Uterus (tissue), 4 donors: ENCODE measurements around the gene CASKIN1. TPM values are rescaled to one million over a fixed set of nuclear protein-coding genes. Genes with fewer than 3 reads are reported as not detected.

Experiments
- DNase-seq, 2 donors: peaks; one replicate each; pipeline ENCODE4 v3.0.0-alpha.2; 2019 to 2020
- H3K27ac ChIP-seq, 2 donors: fragments of 200-600 bp; sonication (generic); 1 replicate in 1 of 2; 2 replicates in 1 of 2; pipeline ENCODE4 v1.5.1; 2016 to 2018
- H3K27me3 ChIP-seq, 2 donors: fragments of 200-600 bp; sonication (generic); one replicate each; pipeline ENCODE4 v1.5.1; 2018 to 2019; ENCODE audit warnings: control low read depth in 1 of 2
- H3K36me3 ChIP-seq, 2 donors: fragments of 200-600 bp; sonication (generic); one replicate each; pipeline ENCODE4 v1.5.1; 2019; ENCODE audit warnings: control low read depth in 1 of 2
- H3K4me1 ChIP-seq, 2 donors: fragments of 200-600 bp; sonication (generic); one replicate each; pipeline ENCODE4 v1.5.1; 2018 to 2019; ENCODE audit warnings: control low read depth in 1 of 2
- H3K4me3 ChIP-seq, 2 donors: fragments of 200-600 bp; sonication (generic); 1 replicate in 1 of 2; 2 replicates in 1 of 2; pipeline ENCODE4 v1.5.1; 2018 to 2019; ENCODE audit warnings: mild to moderate bottlenecking in 1 of 2
- H3K9me3 ChIP-seq, 2 donors: fragments of 200-600 bp; sonication (generic); one replicate each; pipeline ENCODE4 v1.5.1; 2019; ENCODE audit warnings: control low read depth in 1 of 2
- CTCF ChIP-seq, 4 experiments: fragments of 200-600 bp in 2 of 4; fragments of 450-650 bp in 2 of 4; sonication (generic) in 2 of 4; IDR thresholded peaks; one replicate each; pipeline ENCODE4 v1.5.1; 2016 to 2019; ENCODE audit warnings: antibody characterized with exemption in 4 of 4, mild to moderate bottlenecking in 2 of 4, moderate library complexity in 1 of 4
- POLR2A ChIP-seq, 2 donors: fragments of 450-650 bp; IDR thresholded peaks; one replicate each; pipeline ENCODE4 v1.6.1; 2016; ENCODE audit warnings: antibody characterized with exemption in 2 of 2, mild to moderate bottlenecking in 1 of 2, moderate library complexity in 1 of 2
- intact Hi-C: fragments of 100-400 bp; cut with DNase I; formaldehyde crosslinking; loops from one replicate; pipeline ENCODE4 v1.15.1; 2023; ENCODE audit warnings: low total_unique reads
- total RNA-seq, 4 donors: library from RNA; depleted of rRNA in 3 of 4; stranded (reverse); fragments of >200 nt in 3 of 4; gene quantifications; one replicate each; pipeline versions ENCODE4 v1.1.0 to v1.2.4, GENCODE V29; 2014 to 2023
- donor health status: DM: yes; HTN: yes; CAD: no.

Gene CASKIN1
- total RNA-seq, 4 donors from 2014 or later = 0.40 to 2.7 TPM; not detected in 2

GRCh38 chr16:2165861-2166260, 30.5 kb downstream of the CASKIN1 start:
- no peaks in the 10 kb centered on the region for H3K36me3 ChIP-seq
- H3K4me3 ChIP-seq = no peak overlapping the region
- intact Hi-C loops = no loop called here
- no peak overlapping the region for H3K27ac ChIP-seq
- TF ChIP-seq POLR2A (IDR thresholded peaks at IDR 0.05) (no peak), CTCF (IDR thresholded peaks at IDR 0.05) (no peak)
- no peaks in the 10 kb centered on the region for H3K27me3 ChIP-seq
- peaks cover 0 to 4% of the 10 kb centered on the region in 2 donors for H3K4me1 ChIP-seq
- H3K9me3 ChIP-seq = no peaks in the 10 kb centered on the region
- DNase-seq = no peak

DNA sequence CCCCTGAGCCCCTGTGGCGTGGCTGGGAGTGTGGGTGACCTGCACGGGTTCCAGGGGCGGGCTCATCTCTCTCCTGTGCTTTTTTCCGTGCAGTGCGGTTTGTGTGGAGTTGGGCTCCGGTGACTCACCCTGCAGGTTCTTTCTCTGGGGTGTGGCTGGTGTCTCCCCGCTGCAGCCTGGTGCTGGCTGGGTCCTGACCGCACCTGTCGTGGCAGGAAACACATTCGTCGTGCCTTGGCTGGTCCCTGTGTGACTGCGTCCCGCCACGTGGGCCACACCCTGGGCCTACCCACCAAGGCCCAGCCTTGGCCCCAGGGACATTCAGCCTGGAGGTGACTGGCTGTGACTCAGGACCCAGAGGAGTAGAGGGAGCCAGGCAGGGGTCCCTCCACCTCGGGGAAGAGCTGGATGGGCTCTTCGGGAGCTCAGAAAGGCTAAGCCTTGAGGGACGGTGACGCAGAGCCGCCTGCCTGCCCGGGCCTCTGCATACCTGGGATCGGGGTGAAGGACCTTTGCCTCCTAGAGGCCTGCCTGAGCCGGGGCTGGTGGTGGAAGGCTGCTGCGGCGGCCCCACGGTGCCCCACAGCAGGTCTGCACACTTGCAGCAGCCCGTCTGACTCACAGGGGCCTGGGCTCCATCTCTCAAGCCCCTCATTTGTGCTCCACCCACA, 33.1 kb downstream of the CASKIN1 start:
- Histone ChIP-seq H3K4me1 (peaks cover 5 to 18% of the 10 kb centered on the region in 2 donors), H3K4me3 (no peak overlapping the region)
- intact Hi-C loops = no loop called here

DNA sequence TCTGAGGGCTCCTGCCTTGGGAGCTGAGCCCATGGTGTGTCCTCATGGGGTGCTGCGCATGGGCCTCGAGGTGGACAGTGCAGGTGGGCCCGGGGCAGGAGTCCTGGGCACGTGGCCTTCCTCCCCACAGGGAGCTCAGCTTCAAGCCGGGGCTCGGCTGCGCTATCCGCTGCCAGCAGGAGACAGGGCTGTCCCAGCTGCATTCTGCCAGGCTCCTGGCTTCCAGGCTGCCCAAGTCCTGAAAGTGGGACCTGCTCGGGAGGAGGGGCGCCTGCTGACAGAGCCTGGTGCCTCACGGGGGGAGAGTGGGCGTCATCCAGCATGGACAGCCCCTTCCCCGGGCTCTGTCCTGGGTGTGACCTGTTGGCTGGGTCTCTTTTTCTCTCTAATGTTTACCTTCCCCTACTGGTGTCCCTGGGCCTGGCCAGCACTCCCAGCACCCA, 33.7 kb downstream of the CASKIN1 start:
- Histone ChIP-seq H3K36me3 (no peaks in the 10 kb centered on the region), H3K9me3 (no peaks in the 10 kb centered on the region), H3K27me3 (no peaks in the 10 kb centered on the region), H3K4me1 (peaks cover 5 to 25% of the 10 kb centered on the region in 2 donors), H3K4me3 (no peak overlapping the region), H3K27ac (no peak overlapping the region)
- TF ChIP-seq CTCF (IDR thresholded peaks at IDR 0.05) (no peak), POLR2A (IDR thresholded peaks at IDR 0.05) (no peak)
- intact Hi-C loops = no loop called here
- no peak for DNase-seq

More for the DNA sequence above, 33.1 kb downstream of the CASKIN1 start:
- TF ChIP-seq CTCF (IDR thresholded peaks at IDR 0.05) = no peak
- no peak for TF ChIP-seq POLR2A (IDR thresholded peaks at IDR 0.05)
- Histone ChIP-seq H3K27me3 (no peaks in the 10 kb centered on the region), H3K27ac (no peak overlapping the region), H3K36me3 (no peaks in the 10 kb centered on the region), H3K9me3 (no peaks in the 10 kb centered on the region)
- no peak for DNase-seq

- no peaks in the 10 kb centered on the region for H3K9me3 ChIP-seq
- peak overlapping the region; percentile 65 to 74 for H3K27ac ChIP-seq
- DNase-seq = no peak
- no peaks in the 10 kb centered on the region for H3K27me3 ChIP-seq
- TF ChIP-seq CTCF (IDR thresholded peaks at IDR 0.05) = no peak
- TF ChIP-seq POLR2A (IDR thresholded peaks at IDR 0.05) = no peak
- H3K4me3 ChIP-seq = no peak overlapping the region
- peaks cover 5 to 25% of the 10 kb centered on the region in 2 donors for H3K4me1 ChIP-seq
- intact Hi-C loops = no loop called here
- no peaks in the 10 kb centered on the region for H3K36me3 ChIP-seq
These were observed 34.5 kb downstream of the CASKIN1 start for GRCh38 chr16:2161911-2162310.

GRCh38 chr16:2160915-2161551, 35.4 kb downstream of the CASKIN1 start:
- Histone ChIP-seq H3K36me3 (no peaks in the 10 kb centered on the region), H3K27ac (peak overlapping the region; percentile 65 to 74), H3K4me3 (no peak overlapping the region), H3K9me3 (no peaks in the 10 kb centered on the region), H3K27me3 (no peaks in the 10 kb centered on the region), H3K4me1 (peaks cover 5 to 25% of the 10 kb centered on the region in 2 donors)
- DNase-seq = peak; percentile 71 to 82
- TF ChIP-seq CTCF (IDR thresholded peaks at IDR 0.05) (no peak), POLR2A (IDR thresholded peaks at IDR 0.05) (no peak)
- intact Hi-C loops = no loop called here
